Cardiac fibroblast (primary cell): Measurements from ENCODE around the gene TMEM259.

Experiments used
- DNase-seq, 2 donors: peaks; one replicate each; pipeline versions ENCODE4 v3.0.0 to v3.0.0-alpha.2; 2010; ENCODE audit warnings: low read depth in 2 of 2
- H3K4me3 ChIP-seq, 2 donors: replicated peaks in 1 of 2; 1 replicate in 1 of 2; 2 replicates in 1 of 2; pipeline ENCODE4 v1.5.1; 2011; ENCODE audit warnings: low read depth in 2 of 2, low read length in 2 of 2, mild to moderate bottlenecking in 2 of 2, moderate library complexity in 1 of 2
- CTCF ChIP-seq: IDR thresholded peaks from one replicate; pipeline ENCODE4 v1.5.1; 2011; ENCODE audit warnings: low read depth, mild to moderate bottlenecking, low read length, inconsistent platforms

The TMEM259 gene

GRCh38 chr19:1055028-1055425 is 34.1 kb upstream of the TMEM259 start:
- DNase-seq: no peak
- TF ChIP-seq CTCF: no peak

GRCh38 chr19:1054102-1055027 is 33.4 kb upstream of the TMEM259 start:
- DNase-seq: no peak
- H3K4me3 ChIP-seq: no peak overlapping the region
- TF ChIP-seq CTCF: no peak

More at GRCh38 chr19:1055028-1055425, 34.1 kb upstream of the TMEM259 start:
- no peak overlapping the region for H3K4me3 ChIP-seq

- TF ChIP-seq CTCF: no peak
- no peak overlapping the region for H3K4me3 ChIP-seq
- no peak for DNase-seq
Observed at GRCh38 chr19:1053176-1054101, 32.5 kb upstream of the TMEM259 start.

DNA sequence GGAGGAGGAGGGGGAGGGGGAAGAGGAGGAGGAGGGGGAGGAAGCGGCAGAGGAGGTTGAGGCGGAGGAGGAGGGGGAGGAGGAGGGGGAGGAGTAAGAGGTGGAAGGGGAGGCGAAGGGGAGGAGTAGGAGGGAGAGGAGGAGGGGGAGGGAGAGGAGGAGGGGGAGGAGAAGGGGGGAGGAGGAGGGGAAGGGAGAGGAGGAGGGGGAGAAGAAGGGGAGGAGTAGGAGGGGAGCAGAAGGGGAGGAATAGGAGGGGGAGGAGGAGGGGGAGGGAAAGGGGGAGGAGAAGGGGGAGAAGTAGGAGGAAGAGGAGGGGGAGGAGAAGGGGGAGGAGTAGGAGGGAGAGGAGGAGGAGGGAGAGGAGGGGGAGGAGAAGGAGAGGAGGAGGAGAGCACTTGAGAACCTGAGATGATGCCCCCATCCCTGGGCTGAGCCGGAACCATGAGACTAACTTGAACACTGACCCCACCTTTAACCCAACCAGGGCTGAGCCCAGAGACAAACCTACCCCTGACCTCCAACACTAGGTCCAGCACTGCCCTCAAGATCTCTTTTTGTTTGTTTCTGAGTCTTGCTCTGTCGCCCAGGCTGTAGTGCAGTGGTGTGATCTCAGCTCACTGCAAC is 31.5 kb upstream of the TMEM259 start:
- no peak for TF ChIP-seq CTCF
- no peak for DNase-seq
- H3K4me3 ChIP-seq: no peak overlapping the region

DNA sequence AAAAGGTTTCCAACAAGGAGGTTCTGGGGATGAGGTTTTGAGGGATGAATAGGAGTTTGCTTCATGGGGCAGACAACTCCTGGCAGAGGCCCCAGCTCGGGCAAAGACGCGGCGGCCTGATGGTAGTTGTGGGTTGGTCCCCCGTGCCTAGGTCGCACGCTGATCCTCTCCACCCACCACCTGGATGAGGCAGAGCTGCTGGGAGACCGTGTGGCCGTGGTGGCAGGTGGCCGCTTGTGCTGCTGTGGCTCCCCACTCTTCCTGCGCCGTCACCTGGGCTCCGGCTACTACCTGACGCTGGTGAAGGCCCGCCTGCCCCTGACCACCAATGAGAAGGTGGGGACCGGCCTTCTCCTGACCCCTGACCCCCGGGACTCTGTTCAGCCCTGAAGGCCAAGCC is 30.9 kb upstream of the TMEM259 start:
- no peak for TF ChIP-seq CTCF
- no peak for DNase-seq
- no peak overlapping the region for H3K4me3 ChIP-seq

DNA sequence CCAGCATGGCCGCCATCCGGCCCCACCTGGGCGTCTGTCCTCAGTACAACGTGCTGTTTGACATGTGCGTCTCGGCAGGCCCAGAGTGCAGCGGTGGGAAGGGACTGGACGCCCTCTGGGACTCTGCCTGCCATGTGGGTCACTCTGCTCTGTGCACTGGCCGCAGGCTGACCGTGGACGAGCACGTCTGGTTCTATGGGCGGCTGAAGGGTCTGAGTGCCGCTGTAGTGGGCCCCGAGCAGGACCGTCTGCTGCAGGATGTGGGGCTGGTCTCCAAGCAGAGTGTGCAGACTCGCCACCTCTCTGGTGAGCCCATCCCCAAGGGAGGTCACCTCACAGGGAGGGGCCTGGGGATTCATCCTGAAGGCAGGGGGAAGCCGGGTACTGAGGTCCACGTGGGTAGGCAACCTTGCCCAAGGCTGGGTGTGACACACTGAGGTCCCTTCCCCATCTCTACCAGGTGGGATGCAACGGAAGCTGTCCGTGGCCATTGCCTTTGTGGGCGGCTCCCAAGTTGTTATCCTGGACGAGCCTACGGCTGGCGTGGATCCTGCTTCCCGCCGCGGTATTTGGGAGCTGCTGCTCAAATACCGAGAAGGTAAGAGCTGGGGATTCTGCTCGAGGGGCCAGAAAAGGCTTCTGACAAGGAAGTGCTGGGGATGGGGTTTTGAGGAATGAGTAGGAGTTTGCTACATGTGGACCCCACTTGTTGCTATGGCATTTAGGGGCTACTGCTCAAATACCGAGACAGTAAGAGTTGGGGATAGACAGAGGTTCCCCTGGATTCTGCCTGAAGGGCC is 30.3 kb upstream of the TMEM259 start:
- H3K4me3 ChIP-seq: no peak overlapping the region
- TF ChIP-seq CTCF: no peak
- DNase-seq: no peak
